NK-92 (cell line): ENCODE measurements around the gene PSMB9.
"Not testable (repeated sequence)": the region's sequence is repeated elsewhere in the genome, so short reads cannot be mapped to it uniquely, and the experiment has no call there.

Source experiments
- DNase-seq: peaks from one replicate; lab custom pipeline; 2025; ENCODE audit not compliant: unreplicated experiment; lab: John Stamatoyannopoulos, UW

Gene PSMB9

DNA sequence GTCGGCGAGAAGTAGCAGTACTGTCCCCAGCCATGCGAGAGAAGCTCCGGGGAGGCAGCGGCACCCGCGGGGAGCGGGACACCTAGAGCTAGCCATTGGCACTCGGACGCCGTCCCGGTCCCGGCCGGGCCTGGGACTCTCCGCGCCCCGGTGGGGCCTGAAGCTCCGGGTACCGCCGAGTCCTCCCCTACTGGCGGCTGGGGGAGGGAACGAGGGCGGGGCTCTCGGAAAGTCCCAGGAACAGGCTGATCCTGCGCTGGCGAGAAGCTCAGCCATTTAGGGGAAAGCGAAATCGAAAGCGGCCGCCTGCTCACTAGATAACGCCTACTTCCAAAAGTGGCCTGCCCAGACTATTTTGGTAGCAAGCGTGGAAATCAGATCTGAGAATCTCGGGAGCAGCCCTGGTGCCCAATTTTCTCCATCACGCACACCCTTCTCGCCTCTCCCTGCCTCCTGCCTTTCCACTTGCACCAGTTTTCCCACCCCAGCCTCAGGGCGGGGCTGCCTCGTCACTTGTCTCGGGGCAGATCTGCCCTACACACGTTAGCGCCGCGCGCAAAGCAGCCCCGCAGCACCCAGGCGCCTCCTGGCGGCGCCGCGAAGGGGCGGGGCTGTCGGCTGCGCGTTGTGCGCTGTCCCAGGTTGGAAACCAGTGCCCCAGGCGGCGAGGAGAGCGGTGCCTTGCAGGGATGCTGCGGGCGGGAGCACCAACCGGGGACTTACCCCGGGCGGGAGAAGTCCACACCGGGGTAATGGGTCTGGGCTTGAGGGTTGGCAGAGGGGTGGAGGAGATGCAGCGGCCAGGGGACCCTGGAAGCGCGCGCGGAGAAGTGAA lies at the start of gene PSMB9, which contains the start of gene TAP1:
PSMB9 (plus strand) TSS at position 652 of the 835 bp plus-strand sequence; CDS start at position 690, 38 bp downstream.
TAP1 (minus strand) TSS at position 164 of the 835 bp plus-strand sequence; CDS start at position 96, 68 bp downstream.
- peak; percentile 70 for DNase-seq

DNA sequence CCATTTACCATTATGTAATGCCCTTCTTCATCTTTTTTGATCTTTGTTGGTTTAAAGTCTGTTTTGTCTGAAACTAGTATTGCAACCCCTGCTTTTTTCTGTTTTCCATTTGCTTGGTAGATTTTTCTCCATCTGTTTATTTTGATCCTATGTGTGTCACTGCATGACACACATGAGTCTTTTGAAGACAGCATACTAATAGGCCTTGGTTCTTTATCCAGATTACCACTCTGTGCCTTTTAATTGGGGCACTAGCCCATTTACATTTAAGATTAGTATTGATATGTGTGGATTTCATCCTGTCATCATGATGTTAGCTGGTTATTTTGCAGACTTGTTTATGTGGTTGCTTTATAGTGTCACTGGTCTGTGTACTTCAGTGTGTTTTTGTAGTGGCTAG lies 48.6 kb upstream of the PSMB9 start:
- DNase-seq: not testable (repeated sequence)

DNA sequence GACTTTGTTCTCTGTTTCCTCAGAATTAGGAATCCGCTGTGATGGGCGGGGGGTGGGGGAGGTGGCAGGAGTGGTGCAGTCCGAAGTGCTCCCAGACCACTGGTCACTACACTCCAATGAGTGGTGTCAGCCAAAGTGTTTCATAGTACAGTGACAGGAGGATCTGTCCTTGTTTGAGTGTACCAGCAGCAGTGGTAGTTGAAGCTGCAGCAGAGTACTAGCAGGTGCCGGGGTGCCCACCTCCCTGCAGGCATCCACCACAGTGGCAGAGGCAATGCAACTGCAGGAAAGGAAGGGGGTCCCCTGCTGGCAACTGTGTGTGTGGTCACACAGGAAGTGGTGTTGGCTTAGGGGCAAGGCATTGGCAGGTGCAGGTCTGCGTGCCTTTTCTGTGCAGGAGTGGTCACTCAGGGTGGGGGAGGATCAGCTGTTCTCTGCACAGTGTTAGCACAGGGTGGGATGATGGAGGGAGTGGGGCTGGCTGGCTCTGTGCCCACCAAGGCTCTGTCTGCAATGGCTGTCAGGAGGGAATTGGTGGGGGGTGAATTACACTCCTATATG lies 46.9 kb upstream of the PSMB9 start:
- DNase-seq: no peak

DNA sequence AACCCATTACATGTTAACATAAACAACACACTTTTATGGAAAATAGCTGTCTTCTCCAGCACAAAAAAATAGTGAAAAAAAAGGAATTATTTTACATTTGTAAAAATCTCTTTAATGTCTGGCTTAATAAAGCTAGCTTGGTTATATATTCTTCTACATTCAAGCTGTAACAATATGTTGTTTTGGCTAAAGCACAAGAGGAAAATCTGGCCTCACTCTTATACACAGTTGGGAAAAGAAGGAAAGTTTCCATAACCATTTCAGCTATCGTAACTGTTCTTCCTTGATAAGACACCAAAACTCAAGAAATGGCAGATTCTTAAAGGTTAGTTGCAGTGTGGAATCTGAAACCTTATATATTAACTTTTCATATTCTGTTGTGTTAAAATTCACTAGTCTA lies 44.8 kb upstream of the PSMB9 start:
- DNase-seq: no peak

DNA sequence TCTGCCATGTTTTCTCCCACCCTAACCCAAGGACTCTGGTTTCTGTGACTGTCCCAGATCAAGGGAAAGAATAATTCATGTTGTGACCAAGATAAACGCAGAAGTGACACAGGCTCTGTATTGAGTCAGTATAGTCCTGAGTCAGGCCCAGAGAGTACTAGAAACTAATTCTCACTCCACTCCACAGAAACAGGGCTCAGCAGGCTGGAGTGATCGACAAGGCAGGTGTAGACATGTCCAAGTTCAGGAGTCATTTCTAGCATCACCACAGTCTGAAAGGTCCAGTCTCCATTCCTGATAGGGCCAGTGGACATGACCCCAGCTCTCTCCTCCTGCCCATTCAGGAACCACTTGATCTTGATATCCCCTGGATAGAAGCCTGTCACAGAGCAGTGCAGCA lies 39.8 kb upstream of the PSMB9 start:
- no peak for DNase-seq

DNA sequence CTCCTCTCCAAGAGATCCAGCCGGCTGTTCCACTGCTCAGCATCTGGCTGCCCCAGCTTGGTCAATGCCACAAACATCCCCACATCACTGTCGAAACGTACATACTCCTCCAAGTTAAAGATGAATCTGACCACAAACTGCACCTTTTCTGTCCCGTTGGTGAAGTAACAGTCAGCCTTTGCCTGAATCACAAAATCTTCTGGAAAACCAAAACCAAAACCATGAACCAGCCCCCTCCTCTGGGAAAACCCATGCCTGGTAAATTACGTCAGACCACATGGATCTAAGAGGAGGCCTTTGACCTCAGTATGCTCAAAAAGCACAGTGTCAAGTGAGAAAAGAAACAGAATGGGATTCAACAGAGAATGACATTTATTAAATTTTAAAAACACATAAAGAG lies 38.9 kb upstream of the PSMB9 start:
- DNase-seq: no peak

DNA sequence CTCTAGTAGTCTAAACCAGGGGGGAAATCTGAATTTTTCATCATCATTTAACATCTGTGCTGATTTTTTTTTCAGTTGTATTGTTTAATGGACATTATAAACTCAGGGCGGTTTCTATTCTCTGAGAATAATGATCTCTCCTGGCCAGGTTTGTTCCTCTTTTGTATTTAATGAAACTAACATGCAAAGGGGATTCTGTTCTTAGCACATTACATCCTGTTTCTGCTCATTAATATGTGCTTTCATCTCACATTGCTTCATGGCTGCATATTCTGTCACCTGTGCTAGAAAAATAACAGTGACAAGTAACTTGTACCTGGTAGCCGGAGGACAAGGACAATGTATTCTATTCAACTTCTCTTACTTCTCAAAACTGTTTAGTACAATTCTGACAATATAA lies 38.0 kb upstream of the PSMB9 start:
- no peak for DNase-seq

DNA sequence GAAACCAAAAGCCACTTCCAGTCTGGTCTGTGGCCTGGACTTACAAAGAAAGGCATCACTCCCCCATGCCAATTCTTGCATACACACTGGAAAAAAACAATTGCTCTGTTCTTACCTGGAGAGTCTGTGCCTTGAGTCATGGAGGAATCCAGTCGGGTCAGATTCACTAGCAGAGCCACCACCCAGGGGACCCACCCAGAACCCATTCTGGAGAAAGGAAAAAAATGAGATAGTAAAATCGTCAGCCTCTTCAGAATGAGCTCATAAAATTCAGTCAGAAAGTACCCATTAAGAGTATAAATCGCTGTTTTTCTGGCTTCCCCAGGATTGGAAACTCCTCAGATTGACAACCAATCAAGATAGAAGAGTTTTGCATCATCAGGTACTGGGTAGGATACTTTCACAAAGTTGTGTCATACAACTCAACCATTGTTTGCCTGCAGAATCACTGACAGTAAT lies 37.2 kb upstream of the PSMB9 start, which contains the start of gene HLA-DOB:
HLA-DOB (minus strand) TSS at position 257 of the 459 bp plus-strand sequence; CDS start at position 206, 51 bp downstream.
- no peak for DNase-seq

DNA sequence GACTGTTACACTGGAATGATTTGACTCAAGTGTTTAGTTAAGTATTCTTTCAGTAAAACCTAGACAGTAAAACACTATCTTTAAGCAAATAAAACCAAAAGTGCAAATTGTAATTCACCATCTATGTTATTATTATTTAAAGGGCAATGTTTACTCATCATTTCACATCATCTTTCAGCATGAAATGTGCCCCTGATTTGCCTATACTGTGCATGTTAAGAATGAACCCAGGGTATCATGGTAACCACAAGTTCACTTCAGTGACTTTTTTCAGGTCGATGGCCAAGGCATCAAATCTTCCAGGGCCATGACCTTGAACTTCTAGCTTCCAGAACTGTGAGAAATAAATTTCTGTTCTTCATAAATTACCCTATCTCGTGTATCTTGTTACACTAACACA lies 35.1 kb upstream of the PSMB9 start:
- DNase-seq: no peak

DNA sequence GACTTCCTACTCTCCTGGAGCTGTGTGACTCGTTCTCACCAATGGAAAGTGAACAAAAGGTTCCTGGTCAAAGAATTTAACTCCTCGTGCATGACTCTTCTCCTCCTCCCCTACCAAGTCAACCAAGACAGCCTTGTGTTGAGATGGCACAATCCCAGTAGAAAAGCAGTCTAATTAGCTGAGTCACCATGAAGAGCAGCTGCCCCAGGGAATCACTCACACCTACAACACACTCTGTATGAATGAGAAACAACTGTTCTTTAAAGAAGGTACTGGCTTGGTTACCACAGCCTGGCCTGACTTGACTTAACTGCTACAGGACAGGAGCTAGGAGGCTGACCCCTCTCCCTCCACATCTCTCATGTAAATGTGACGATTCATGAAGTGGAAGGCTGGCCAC lies 34.3 kb upstream of the PSMB9 start:
- no peak for DNase-seq

DNA sequence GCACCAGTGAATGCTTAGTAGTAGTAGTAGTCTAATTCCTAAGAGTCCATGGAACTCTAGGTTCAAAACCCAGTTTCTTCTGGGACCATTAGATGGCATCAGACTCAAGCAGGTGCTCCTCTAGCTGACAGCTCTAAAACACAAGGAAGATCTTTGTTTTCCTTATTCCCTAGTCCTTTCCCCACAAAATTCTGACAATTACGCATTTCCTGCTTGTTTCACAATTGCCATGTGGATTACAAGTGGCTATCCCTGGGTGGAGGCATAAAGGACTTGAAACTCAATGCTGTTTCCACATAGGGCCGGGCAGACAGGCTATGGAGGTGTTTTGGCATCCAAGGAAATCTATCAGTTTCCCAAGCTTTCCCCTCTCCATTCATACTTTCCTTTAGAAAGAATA lies 28.0 kb upstream of the PSMB9 start:
- no peak for DNase-seq

DNA sequence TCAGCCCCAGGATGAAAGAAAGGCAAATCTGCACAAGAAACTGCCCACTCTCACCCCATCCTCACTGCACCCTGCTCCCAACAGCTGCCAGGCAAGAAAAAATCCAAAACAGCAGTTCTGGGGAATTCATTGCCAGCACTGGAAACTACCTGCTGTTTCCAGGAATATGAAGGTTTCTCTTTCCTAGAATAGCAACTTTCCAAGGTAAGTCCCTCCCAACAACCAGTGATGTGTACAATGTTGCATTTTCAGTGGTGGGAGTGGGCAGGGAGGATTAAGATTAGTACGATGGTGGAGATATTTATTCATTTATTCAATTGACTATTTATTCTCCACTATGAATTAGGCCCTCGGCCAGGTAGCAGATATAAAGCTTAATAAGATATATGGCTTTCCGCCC lies 27.0 kb upstream of the PSMB9 start:
- no peak for DNase-seq

DNA sequence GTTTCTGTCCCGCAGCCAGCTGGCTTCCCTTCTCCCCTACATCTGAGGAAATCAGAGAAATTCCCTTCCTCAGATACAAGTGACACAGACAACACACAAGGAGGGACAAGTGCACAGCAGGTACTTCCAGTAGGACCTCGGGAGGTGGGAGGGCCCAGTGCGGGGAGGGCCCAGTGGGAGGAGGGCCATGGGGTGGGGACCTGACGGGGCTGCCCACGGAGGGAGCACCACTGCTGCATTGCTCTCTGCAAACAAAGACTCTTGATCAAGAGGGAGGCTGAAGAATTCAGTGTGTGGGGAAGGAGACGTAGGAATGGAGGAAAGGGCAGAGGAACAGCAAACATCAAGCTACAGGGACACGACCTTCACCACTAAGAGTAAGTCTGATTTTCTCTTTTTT lies 24.5 kb upstream of the PSMB9 start:
- no peak for DNase-seq

DNA sequence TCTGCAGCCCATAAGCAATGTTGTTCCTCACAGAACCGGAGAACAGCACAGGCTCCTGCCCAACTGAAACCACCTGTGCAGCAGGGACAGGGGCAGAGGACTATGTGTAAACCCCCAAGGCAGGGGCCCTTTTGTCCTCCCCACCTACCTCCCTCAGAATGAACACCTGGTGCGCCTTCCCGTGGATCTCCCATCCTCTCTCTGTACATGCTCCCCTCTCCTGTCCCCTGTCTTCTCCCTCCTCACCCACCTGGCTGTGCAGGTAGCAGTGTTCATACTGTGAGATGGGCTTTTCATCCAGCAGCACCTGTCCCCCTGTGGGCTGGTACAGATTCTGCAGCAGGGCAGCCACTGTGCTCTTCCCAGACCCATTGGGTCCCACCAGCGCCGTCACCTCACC lies 24.0 kb upstream of the PSMB9 start:
- no peak for DNase-seq

DNA sequence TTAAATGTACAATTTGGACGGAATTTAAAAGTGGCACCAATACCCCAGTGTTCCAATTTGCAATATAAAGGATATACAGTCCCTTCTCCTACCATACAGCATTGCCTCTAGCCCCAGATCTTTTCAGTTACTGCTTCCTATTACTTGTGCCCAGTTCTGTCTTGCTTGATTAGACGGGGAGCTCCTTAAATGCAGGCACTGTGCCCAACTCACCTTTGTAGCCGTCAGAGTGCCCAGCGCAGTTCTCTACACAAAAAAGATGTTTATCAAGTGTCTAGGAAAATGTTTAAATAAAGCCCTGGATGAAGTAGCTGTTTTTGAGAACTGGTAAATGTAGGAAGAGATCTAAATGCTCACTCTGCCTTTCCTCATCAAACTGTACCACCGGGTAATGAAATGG lies 23.1 kb upstream of the PSMB9 start:
- DNase-seq: no peak

DNA sequence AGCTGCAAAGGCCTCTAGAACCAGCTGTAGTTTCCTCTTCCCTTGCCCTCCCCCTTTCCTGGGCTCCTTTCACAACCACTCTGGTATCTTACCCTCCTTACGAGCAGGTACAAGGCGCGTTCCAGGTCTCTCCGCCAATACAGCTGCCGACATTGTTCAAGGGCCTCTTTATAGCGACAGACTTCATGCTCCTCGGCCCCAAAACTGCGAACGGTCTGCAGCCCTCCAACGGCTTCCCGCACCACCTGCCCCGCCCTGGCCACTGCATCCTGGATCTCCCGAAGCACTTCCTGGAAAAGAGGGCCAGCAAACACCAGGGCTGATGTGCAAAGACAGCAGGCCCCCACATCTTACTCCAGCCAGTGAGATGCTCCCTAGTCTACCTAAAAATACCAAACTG lies 21.5 kb upstream of the PSMB9 start:
- DNase-seq: no peak

DNA sequence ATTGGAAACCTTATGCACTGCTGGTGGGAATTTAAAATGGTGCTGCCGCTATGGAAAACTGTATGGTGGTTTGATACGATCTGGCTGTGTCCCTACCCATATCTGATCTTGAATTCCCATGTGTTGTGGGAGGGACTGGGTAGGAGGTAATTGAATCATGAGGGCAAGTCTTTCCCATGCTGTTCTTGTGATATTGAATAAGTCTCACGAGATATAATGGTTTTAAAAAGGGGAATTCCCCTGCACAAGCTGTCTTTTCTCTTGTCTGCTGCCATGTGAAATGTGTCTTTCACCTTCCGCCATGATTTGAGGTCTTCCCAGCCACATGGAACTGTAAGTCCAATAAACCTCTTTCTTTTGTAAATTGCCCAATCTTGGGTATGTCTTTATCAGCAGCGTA lies 20.3 kb upstream of the PSMB9 start:
- DNase-seq: no peak

DNA sequence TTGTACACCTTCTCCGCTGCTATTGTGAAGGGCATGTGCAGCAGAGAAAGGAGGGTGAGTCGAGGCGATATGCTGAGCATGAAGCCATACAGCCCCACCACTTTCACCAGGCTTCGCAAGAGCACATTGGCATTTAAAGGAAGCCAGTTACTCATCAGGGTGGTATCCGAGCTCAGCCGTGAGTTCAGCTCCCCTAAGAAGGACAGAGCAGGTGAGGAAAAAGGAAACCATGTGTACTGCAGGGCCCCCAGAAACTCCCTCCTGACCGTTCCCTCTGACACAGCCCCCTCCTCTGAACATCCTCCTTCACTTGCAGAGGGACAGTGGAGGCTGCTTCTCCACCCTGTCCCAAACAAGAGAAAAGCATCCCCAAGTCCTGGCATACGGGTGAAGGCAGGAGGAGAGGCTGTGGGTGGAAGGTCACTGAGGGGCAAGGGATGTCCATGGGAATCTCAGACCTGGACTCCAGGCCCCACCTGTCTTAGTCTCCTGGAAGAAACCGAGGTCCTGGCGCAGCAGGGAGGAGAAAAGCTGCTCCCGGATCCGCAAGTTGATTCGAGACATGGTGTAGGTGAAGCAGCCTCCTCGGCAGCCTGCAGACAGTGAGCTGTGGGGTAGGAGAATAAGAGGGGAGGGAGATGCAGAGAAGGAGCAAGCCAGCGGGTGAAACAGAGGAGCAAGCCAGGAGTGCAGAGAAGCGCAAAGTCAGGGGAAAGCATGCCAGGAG lies 18.7 kb upstream of the PSMB9 start:
- no peak for DNase-seq

DNA sequence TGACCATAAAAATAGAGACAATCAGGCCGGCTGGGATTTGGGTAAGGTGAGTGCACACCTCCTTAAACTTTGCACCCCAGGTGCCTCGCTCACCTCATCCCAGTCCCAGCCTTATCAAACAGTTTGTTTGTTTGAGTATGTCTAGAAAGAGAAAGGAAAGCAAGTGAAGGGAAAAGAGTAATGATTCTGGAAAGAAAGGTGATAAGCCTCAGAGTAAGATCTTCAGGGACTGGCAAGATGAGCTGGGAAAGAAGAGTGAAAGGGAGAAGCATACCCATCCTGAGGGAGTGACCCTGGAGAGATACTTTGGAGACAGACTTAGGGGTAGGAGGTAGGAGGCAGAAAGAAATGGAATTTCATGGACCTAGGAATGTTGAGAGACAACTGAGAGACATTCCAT lies 17.1 kb upstream of the PSMB9 start:
- DNase-seq: no peak

DNA sequence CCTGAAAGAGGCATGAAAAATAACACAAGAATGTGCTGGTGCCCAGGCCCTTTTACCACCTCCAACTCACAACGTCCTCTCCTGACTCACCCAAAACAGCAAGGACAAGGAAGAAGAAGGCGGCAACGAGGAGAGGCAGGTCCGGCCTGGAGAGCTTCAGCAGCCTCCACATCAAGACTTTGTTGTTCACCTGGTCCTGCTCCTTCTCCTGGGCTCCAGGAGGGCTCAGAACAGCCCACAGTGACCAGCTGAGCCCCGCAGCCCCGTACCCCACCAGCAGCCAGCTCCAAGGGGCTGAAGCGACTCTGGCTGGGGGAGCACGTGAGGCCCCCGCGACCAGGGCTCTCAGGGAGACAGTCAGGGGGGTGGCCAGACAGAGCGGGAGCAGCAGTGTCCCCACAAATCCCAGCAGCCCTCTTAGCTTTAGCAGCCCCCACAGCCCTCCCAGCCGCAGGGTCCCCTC lies 16.3 kb upstream of the PSMB9 start:
- no peak for DNase-seq

DNA sequence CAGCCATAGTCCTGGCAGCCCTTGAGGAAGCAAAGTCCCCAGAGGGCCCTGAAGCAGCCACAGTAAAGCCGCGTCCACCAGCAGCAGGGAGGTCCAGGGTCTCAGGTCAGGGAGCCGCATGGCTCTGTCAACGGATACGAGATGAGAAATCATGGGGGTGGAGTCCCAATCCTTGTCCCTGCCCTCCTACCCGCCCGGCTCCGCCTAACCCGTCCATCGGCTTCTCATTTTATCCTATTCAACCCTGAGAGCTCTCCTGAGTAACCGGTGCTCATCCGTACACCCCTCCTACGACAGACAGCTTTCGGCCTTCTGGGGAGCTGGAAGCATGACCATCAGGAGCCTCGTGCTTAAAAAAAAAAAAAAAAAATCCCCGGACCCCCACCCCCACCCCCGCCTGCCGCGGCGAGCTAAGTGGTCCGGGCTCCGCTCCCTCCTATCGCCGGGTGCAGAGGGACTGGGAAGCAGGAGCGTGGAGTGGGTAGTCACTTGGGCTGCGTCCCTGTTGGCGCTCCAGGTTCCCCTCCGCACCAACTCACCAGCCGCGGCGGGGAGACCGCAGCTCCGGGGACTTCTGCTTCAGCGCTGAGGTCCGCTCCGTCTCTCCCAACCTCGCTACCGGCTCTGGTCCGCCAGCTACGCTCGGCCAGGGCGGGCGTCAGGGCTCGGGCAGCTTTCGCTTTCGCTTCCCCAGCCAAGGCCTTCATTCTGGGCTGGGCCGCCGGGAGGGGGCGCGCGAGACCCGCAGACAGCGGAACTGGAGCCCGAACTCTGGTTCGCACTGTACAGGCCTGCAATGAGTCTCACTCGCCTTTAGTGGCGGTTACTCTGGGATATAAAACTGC lies 15.7 kb upstream of the PSMB9 start, which contains the start of gene TAP2:
TAP2 (minus strand) TSS at position 626 of the 845 bp plus-strand sequence; CDS start at position 120, 506 bp downstream.
- peak; percentile 59 for DNase-seq
